ENCODE results near the gene VANGL2.

The VANGL2 gene

DNA sequence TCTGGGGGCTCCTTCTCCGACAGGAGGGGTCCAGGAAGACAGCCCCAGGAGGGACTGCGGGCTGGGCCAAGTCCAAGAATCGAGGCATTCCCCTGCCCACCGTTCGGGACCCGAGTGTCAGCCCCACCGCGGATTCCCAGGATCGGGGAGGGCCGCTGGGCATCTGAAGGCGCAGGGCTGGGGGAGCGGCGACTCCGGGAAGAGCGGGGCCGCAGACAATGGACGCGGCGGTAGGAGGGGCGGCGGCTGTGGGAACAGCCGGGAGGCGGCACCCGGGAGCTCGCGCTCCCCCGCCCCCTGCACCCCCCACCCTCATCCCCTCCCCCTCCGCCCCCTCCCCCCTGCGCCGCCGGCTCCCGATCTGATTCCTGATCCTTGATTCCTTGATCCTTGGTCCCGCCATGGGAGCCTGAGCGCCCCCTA is at the start of gene VANGL2:
TSS of gene VANGL2 (plus strand) at position 342 of the 423 bp plus-strand sequence. CDS start 15,274 bp downstream, outside the sequence.
- TF ChIP-seq, protein P1, sequence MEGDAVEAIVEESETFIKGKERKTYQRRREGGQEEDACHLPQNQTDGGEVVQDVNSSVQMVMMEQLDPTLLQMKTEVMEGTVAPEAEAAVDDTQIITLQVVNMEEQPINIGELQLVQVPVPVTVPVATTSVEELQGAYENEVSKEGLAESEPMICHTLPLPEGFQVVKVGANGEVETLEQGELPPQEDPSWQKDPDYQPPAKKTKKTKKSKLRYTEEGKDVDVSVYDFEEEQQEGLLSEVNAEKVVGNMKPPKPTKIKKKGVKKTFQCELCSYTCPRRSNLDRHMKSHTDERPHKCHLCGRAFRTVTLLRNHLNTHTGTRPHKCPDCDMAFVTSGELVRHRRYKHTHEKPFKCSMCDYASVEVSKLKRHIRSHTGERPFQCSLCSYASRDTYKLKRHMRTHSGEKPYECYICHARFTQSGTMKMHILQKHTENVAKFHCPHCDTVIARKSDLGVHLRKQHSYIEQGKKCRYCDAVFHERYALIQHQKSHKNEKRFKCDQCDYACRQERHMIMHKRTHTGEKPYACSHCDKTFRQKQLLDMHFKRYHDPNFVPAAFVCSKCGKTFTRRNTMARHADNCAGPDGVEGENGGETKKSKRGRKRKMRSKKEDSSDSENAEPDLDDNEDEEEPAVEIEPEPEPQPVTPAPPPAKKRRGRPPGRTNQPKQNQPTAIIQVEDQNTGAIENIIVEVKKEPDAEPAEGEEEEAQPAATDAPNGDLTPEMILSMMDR (IDR thresholded peaks at IDR 0.05; ENCODE audit: low read depth, low read length): no peak
- no peak for TF ChIP-seq EZH2phosphoT487 (IDR thresholded peaks at IDR 0.05; ENCODE audit: low read depth)
- no peaks in the 10 kb centered on the region for H3K36me3 ChIP-seq (replicated peaks; ENCODE audit: low read depth, low read length)
- peak within 1 kb of the TSS; percentile 77 for H3K4me2 ChIP-seq (ENCODE audit: low read length)
- H3K4me3 ChIP-seq (ENCODE audit: low read length): peak within 1 kb of the TSS; percentile 78
- peaks cover 5% of the 10 kb centered on the region; the same call in 1 of the 2 replicates for H3K4me1 ChIP-seq (ENCODE audit: low read length)
- H3K9ac ChIP-seq (ENCODE audit: low read length): peak within 1 kb of the TSS; percentile 74
- no peaks in the 10 kb centered on the region for H3K9me3 ChIP-seq (ENCODE audit: insufficient read depth, low read length)
- H2AFZ ChIP-seq (ENCODE audit: low read depth, low read length): peak within 1 kb of the TSS; percentile 91
- no peaks in the 10 kb centered on the region for H4K20me1 ChIP-seq (ENCODE audit: insufficient read depth, low read length)
- no peaks in the 10 kb centered on the region for H3K79me2 ChIP-seq (ENCODE audit: low read length)
- peaks cover 40% of the 10 kb centered on the region for H3K27me3 ChIP-seq (ENCODE audit: low read depth, low read length)
- no peak within 1 kb of the TSS for H3K27ac ChIP-seq (ENCODE audit: low read length)

DNA sequence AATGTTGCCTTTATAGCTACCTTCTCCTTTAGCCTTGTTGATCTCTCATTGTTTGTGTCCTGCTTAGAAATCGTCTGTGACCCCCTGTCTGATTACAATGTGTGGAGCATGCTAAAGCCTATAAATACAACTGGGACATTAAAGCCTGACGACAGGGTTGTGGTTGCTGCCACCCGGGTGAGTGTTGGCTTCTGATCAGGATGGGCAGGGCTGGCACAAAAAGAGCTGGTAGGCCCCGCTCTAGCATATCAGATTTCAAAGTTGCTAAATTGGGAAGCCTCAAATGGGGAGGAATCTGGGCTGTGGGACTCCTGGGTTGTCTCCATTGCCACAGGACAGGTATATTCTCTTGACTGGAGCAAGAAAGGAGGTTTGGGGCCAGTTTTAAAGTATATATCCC is 48.7 kb upstream of the VANGL2 start:
- no peak overlapping the region for H3K27ac ChIP-seq (ENCODE audit: low read length)
- no peaks in the 10 kb centered on the region for H3K27me3 ChIP-seq (ENCODE audit: low read depth, low read length)
- TF ChIP-seq EZH2phosphoT487 (IDR thresholded peaks at IDR 0.05; ENCODE audit: low read depth): no peak
- TF ChIP-seq, protein P1 (IDR thresholded peaks at IDR 0.05; ENCODE audit: low read depth, low read length): no peak
- H3K4me2 ChIP-seq (ENCODE audit: low read length): no peak overlapping the region
- H4K20me1 ChIP-seq (ENCODE audit: insufficient read depth, low read length): no peaks in the 10 kb centered on the region
- no peak overlapping the region for H3K9ac ChIP-seq (ENCODE audit: low read length)
- H3K4me3 ChIP-seq (ENCODE audit: low read length): no peak overlapping the region
- peaks cover 90% of the 10 kb centered on the region for H3K36me3 ChIP-seq (replicated peaks; ENCODE audit: low read depth, low read length)
- H3K79me2 ChIP-seq (ENCODE audit: low read length): peaks cover 22% of the 10 kb centered on the region
- no peaks in the 10 kb centered on the region for H3K9me3 ChIP-seq (ENCODE audit: insufficient read depth, low read length)
- no peak overlapping the region for H2AFZ ChIP-seq (ENCODE audit: low read depth, low read length)
- H3K4me1 ChIP-seq (ENCODE audit: low read length): peaks cover 16% of the 10 kb centered on the region

DNA sequence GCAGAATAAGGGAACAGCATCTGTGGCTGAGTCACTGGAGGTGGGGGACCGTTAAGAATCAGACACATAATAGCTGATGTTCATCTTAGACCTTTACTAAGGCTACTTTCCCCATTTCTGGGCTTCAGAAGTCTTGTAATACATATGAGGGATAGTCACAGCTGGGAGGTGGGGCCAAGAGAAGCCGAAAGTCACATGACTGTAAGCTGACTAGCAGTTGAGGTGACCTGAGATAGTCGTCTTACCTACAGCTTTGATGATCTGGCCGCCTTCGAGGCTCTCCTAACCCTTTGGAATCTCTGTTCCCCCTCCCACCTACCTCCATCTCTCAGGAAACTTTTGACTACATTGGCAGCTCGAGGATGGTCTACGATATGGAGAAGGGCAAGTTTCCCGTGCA is 47.8 kb upstream of the VANGL2 start:
- no peak overlapping the region for H3K9ac ChIP-seq (ENCODE audit: low read length)
- TF ChIP-seq, protein P1 (IDR thresholded peaks at IDR 0.05; ENCODE audit: low read depth, low read length): no peak
- TF ChIP-seq EZH2phosphoT487 (IDR thresholded peaks at IDR 0.05; ENCODE audit: low read depth): no peak
- H3K4me2 ChIP-seq (ENCODE audit: low read length): no peak overlapping the region
- H3K36me3 ChIP-seq (replicated peaks; ENCODE audit: low read depth, low read length): peaks cover 94% of the 10 kb centered on the region
- no peak overlapping the region for H3K4me3 ChIP-seq (ENCODE audit: low read length)
- H4K20me1 ChIP-seq (ENCODE audit: insufficient read depth, low read length): no peaks in the 10 kb centered on the region
- H3K27me3 ChIP-seq (ENCODE audit: low read depth, low read length): no peaks in the 10 kb centered on the region
- no peak overlapping the region for H2AFZ ChIP-seq (ENCODE audit: low read depth, low read length)
- peaks cover 7% of the 10 kb centered on the region for H3K4me1 ChIP-seq (ENCODE audit: low read length)
- H3K79me2 ChIP-seq (ENCODE audit: low read length): peaks cover 18% of the 10 kb centered on the region
- no peaks in the 10 kb centered on the region for H3K9me3 ChIP-seq (ENCODE audit: insufficient read depth, low read length)
- no peak overlapping the region for H3K27ac ChIP-seq (ENCODE audit: low read length)

DNA sequence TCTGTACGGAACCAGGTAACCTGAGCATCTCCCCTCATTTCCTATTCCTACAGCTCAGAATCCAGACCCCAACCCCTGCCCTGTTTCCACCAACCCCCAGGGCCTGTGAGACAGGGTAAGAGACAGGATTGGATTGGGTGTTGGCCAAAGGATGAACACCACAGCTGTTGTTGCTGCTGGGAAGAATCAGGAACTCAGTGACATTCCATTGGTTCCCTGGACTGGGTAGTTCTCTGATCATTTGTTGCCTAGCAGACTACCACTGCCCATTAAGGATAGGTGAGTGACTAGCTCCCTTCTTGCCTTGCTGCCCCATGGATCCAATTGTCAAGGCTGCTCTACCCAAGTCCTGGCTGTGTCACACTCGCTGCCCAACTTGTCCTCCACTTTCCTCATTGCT is 47.1 kb upstream of the VANGL2 start:
- TF ChIP-seq EZH2phosphoT487 (IDR thresholded peaks at IDR 0.05; ENCODE audit: low read depth): no peak
- TF ChIP-seq, protein P1 (IDR thresholded peaks at IDR 0.05; ENCODE audit: low read depth, low read length): no peak
- Histone ChIP-seq H4K20me1 (ENCODE audit: insufficient read depth, low read length) (no peaks in the 10 kb centered on the region), H3K4me3 (ENCODE audit: low read length) (no peak overlapping the region), H3K79me2 (ENCODE audit: low read length) (peaks cover 11% of the 10 kb centered on the region), H3K27me3 (ENCODE audit: low read depth, low read length) (no peaks in the 10 kb centered on the region), H2AFZ (ENCODE audit: low read depth, low read length) (no peak overlapping the region), H3K9me3 (ENCODE audit: insufficient read depth, low read length) (no peaks in the 10 kb centered on the region), H3K4me2 (ENCODE audit: low read length) (no peak overlapping the region), H3K36me3 (replicated peaks; ENCODE audit: low read depth, low read length) (peaks cover 96% of the 10 kb centered on the region), H3K9ac (ENCODE audit: low read length) (no peak overlapping the region), H3K4me1 (ENCODE audit: low read length) (peaks cover under 1% of the 10 kb centered on the region; the same call in 1 of the 2 replicates), H3K27ac (ENCODE audit: low read length) (no peak overlapping the region)

Data from OCI-LY3 (cell line).